HG03469 (cell line): Measurements from ENCODE around the gene COL5A1.

Source experiments
- ATAC-seq: cut with Tn5 transposase; IDR thresholded peaks from one replicate; pipeline ENCODE4 v1.9.1; 2021; ENCODE audit warnings: mild to moderate bottlenecking, moderate library complexity, moderate number of reproducible peaks; ENCODE audit not compliant: unreplicated experiment

The COL5A1 gene

GRCh38 chr9:134625361-134626068 lies 16.1 kb upstream of the COL5A1 start:
- ATAC-seq: no peak

- ATAC-seq: no peak
These were observed 15.6 kb upstream of the COL5A1 start for GRCh38 chr9:134626069-134626423.

- no peak for ATAC-seq
These were observed 14.8 kb upstream of the COL5A1 start for GRCh38 chr9:134626571-134627416.

GRCh38 chr9:134627417-134628353 lies 13.9 kb upstream of the COL5A1 start:
- no peak for ATAC-seq

GRCh38 chr9:134628354-134628736 lies 13.3 kb upstream of the COL5A1 start:
- no peak for ATAC-seq

- ATAC-seq: no peak
These were observed 12.5 kb upstream of the COL5A1 start for GRCh38 chr9:134629061-134629585.

GRCh38 chr9:134629586-134630392 lies 11.8 kb upstream of the COL5A1 start:
- no peak for ATAC-seq

- ATAC-seq: no peak
These were observed 11.2 kb upstream of the COL5A1 start for GRCh38 chr9:134630393-134630790.

GRCh38 chr9:134630861-134631260 lies 10.7 kb upstream of the COL5A1 start:
- ATAC-seq: no peak

- no peak for ATAC-seq
These were observed 9.7 kb upstream of the COL5A1 start for GRCh38 chr9:134631881-134632280.

- ATAC-seq: no peak
These were observed 9.3 kb upstream of the COL5A1 start for GRCh38 chr9:134632329-134632728.

- ATAC-seq: no peak
These were observed 8.1 kb upstream of the COL5A1 start for GRCh38 chr9:134633362-134634142.

GRCh38 chr9:134634176-134634575 lies 7.4 kb upstream of the COL5A1 start:
- no peak for ATAC-seq

GRCh38 chr9:134634667-134635230 lies 6.9 kb upstream of the COL5A1 start:
- no peak for ATAC-seq

- ATAC-seq: no peak
These were observed 6.1 kb upstream of the COL5A1 start for GRCh38 chr9:134635351-134636148.

- ATAC-seq: no peak
These were observed 5.5 kb upstream of the COL5A1 start for GRCh38 chr9:134636149-134636507.

GRCh38 chr9:134637241-134637640 lies 4.4 kb upstream of the COL5A1 start:
- ATAC-seq: no peak
